HL-60/S4 treated with retinoic acid at 250 ng/mL for 4 days and 3 days (cell line): ENCODE results near the gene PTCD1.

Experiments used
- in situ Hi-C: fragments of 300-500 bp; cut with MboI; formaldehyde crosslinking; loops from 2 replicates; pipeline ENCODE4 v1.7.0; 2022; ENCODE audit warnings: low sequenced_read_pairs

Gene PTCD1

GRCh38 chr7:99408379-99409191, 30.0 kb downstream of the PTCD1 start, which contains the start of the genes BUD31 and PDAP1:
Gene BUD31, plus strand, starts transcription at chr7:99408969. Its CDS starts 2,124 bp downstream, at chr7:99411093.
Gene PDAP1, minus strand, starts transcription at chr7:99408597. Its CDS starts 49 bp downstream, at chr7:99408548.
- in situ Hi-C loops: no loop called here

GRCh38 chr7:99407872-99408378, 30.7 kb downstream of the PTCD1 start:
- in situ Hi-C loops: no loop called here

GRCh38 chr7:99406557-99406956, 32.0 kb downstream of the PTCD1 start:
- in situ Hi-C loops: no loop called here

- in situ Hi-C loops: no loop called here
These were observed 33.6 kb downstream of the PTCD1 start for GRCh38 chr7:99404977-99405320.

- in situ Hi-C loops: no loop called here
These were observed 34.2 kb downstream of the PTCD1 start for GRCh38 chr7:99404235-99404976.

GRCh38 chr7:99403764-99404163, 34.8 kb downstream of the PTCD1 start:
- in situ Hi-C loops: no loop called here

GRCh38 chr7:99402854-99403253, 35.7 kb downstream of the PTCD1 start:
- in situ Hi-C loops: no loop called here

- in situ Hi-C loops: no loop called here
These were observed 39.0 kb downstream of the PTCD1 start for GRCh38 chr7:99399597-99399996.

- in situ Hi-C loops: no loop called here
These were observed 39.6 kb downstream of the PTCD1 start for GRCh38 chr7:99398891-99399445.

GRCh38 chr7:99397297-99397983, 41.2 kb downstream of the PTCD1 start:
- in situ Hi-C loops: no loop called here

GRCh38 chr7:99396418-99397296, 41.9 kb downstream of the PTCD1 start:
- in situ Hi-C loops: no loop called here

GRCh38 chr7:99395616-99396327, 42.8 kb downstream of the PTCD1 start:
- in situ Hi-C loops: no loop called here

GRCh38 chr7:99394188-99394502, 44.5 kb downstream of the PTCD1 start:
- in situ Hi-C loops: no loop called here

- in situ Hi-C loops: no loop called here
These were observed 45.0 kb downstream of the PTCD1 start for GRCh38 chr7:99393355-99394187.

- in situ Hi-C loops: no loop called here
These were observed 45.8 kb downstream of the PTCD1 start for GRCh38 chr7:99392659-99393354.

GRCh38 chr7:99392046-99392445, 46.6 kb downstream of the PTCD1 start:
- in situ Hi-C loops: no loop called here

GRCh38 chr7:99390941-99391602, 47.5 kb downstream of the PTCD1 start:
- in situ Hi-C loops: no loop called here

- in situ Hi-C loops: no loop called here
These were observed 48.8 kb downstream of the PTCD1 start for GRCh38 chr7:99389772-99390171.
